ENCODE results near the gene TANC1.

The TANC1 gene

DNA sequence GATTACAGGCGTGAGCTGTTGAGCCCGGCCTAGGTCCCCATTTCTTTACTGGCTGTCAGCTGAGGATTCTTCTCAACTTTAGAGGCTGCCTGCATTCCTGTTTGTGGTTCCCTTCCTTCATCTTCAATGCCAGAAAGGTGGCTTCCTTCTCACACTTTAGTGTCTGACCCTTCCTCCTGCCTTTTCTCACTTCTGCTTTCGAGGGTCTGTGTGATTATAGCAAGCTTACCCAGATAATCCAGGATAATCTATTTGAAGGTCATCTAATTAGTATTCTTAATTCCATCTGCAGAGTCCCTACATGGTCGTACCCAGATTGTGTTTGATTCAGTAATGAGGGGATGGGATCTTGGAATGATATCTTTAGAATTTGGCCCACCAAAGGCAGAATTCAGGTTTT lies 157.4 kb downstream of the TANC1 start:
- no peak overlapping the region for H3K27ac ChIP-seq (ENCODE audit: low read length)
- no peaks in the 10 kb centered on the region for H3K36me3 ChIP-seq (ENCODE audit: control insufficient read depth, low read depth, low read length)
- H3K4me3 ChIP-seq (ENCODE audit: low read length) = no peak overlapping the region
- H3K9me3 ChIP-seq (ENCODE audit: control insufficient read depth, low read depth, low read length) = no peaks in the 10 kb centered on the region
- H3K9ac ChIP-seq (ENCODE audit: low read length) = no peak overlapping the region
- no peaks in the 10 kb centered on the region for H3K27me3 ChIP-seq (ENCODE audit: control insufficient read depth, insufficient read depth, low read length)
- H3K4me1 ChIP-seq (ENCODE audit: control insufficient read depth, low read depth, low read length) = no peaks in the 10 kb centered on the region

- no peak overlapping the region for H3K27ac ChIP-seq (ENCODE audit: low read length)
- no peaks in the 10 kb centered on the region for H3K27me3 ChIP-seq (ENCODE audit: control insufficient read depth, insufficient read depth, low read length)
- H3K4me3 ChIP-seq (ENCODE audit: low read length) = no peak overlapping the region
- no peaks in the 10 kb centered on the region for H3K9me3 ChIP-seq (ENCODE audit: control insufficient read depth, low read depth, low read length)
- peaks cover 1% of the 10 kb centered on the region for H3K4me1 ChIP-seq (ENCODE audit: control insufficient read depth, low read depth, low read length)
- no peaks in the 10 kb centered on the region for H3K36me3 ChIP-seq (ENCODE audit: control insufficient read depth, low read depth, low read length)
- no peak overlapping the region for H3K9ac ChIP-seq (ENCODE audit: low read length)
These were observed 158.1 kb downstream of the TANC1 start for GRCh38 chr2:159126432-159127022.

DNA sequence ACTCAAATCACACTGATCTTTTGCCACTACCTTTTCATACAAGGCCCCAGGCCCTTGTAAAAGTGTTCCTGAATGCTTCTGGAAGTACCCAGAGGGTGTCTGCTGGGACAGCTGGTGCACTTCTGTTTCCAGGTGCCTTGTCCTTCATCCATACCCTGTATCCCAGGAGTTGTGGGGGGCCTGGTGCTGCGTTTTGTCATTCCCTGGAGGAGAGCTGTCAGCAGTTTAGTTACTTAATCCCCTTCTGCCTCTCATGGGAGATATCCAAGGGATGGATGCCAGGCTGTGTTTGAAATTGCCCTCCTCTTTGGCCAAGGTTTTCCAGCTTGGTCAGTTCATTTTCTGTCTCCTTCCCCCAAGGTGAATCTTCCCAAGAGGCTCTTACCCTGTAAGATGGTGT lies 159.8 kb downstream of the TANC1 start:
- no peaks in the 10 kb centered on the region for H3K27me3 ChIP-seq (ENCODE audit: control insufficient read depth, insufficient read depth, low read length)
- H3K4me1 ChIP-seq (ENCODE audit: control insufficient read depth, low read depth, low read length) = peaks cover 5% of the 10 kb centered on the region
- no peak overlapping the region for H3K4me3 ChIP-seq (ENCODE audit: low read length)
- H3K27ac ChIP-seq (ENCODE audit: low read length) = no peak overlapping the region
- H3K9ac ChIP-seq (ENCODE audit: low read length) = no peak overlapping the region
- H3K36me3 ChIP-seq (ENCODE audit: control insufficient read depth, low read depth, low read length) = no peaks in the 10 kb centered on the region
- no peaks in the 10 kb centered on the region for H3K9me3 ChIP-seq (ENCODE audit: control insufficient read depth, low read depth, low read length)

GRCh38 chr2:159129269-159129668 lies 160.8 kb downstream of the TANC1 start:
- Histone ChIP-seq H3K4me1 (ENCODE audit: control insufficient read depth, low read depth, low read length) (peaks cover 5% of the 10 kb centered on the region), H3K4me3 (ENCODE audit: low read length) (no peak overlapping the region), H3K9me3 (ENCODE audit: control insufficient read depth, low read depth, low read length) (no peaks in the 10 kb centered on the region), H3K27ac (ENCODE audit: low read length) (no peak overlapping the region), H3K9ac (ENCODE audit: low read length) (no peak overlapping the region), H3K27me3 (ENCODE audit: control insufficient read depth, insufficient read depth, low read length) (no peaks in the 10 kb centered on the region), H3K36me3 (ENCODE audit: control insufficient read depth, low read depth, low read length) (no peaks in the 10 kb centered on the region)

- peaks cover 5% of the 10 kb centered on the region for H3K4me1 ChIP-seq (ENCODE audit: control insufficient read depth, low read depth, low read length)
These were observed 161.4 kb downstream of the TANC1 start for GRCh38 chr2:159129824-159130223.

GRCh38 chr2:159130302-159130701 lies 161.9 kb downstream of the TANC1 start:
- Histone ChIP-seq H3K4me1 (ENCODE audit: control insufficient read depth, low read depth, low read length) (peaks cover 5% of the 10 kb centered on the region), H3K9ac (ENCODE audit: low read length) (no peak overlapping the region), H3K27me3 (ENCODE audit: control insufficient read depth, insufficient read depth, low read length) (no peaks in the 10 kb centered on the region), H3K4me3 (ENCODE audit: low read length) (no peak overlapping the region), H3K36me3 (ENCODE audit: control insufficient read depth, low read depth, low read length) (no peaks in the 10 kb centered on the region), H3K27ac (ENCODE audit: low read length) (no peak overlapping the region), H3K9me3 (ENCODE audit: control insufficient read depth, low read depth, low read length) (no peaks in the 10 kb centered on the region)

More at GRCh38 chr2:159129824-159130223, 161.4 kb downstream of the TANC1 start:
- Histone ChIP-seq H3K9me3 (ENCODE audit: control insufficient read depth, low read depth, low read length) (no peaks in the 10 kb centered on the region), H3K4me3 (ENCODE audit: low read length) (no peak overlapping the region), H3K27ac (ENCODE audit: low read length) (no peak overlapping the region), H3K27me3 (ENCODE audit: control insufficient read depth, insufficient read depth, low read length) (no peaks in the 10 kb centered on the region), H3K9ac (ENCODE audit: low read length) (no peak overlapping the region), H3K36me3 (ENCODE audit: control insufficient read depth, low read depth, low read length) (no peaks in the 10 kb centered on the region)

- no peak overlapping the region for H3K4me3 ChIP-seq (ENCODE audit: low read length)
- no peaks in the 10 kb centered on the region for H3K9me3 ChIP-seq (ENCODE audit: control insufficient read depth, low read depth, low read length)
- H3K4me1 ChIP-seq (ENCODE audit: control insufficient read depth, low read depth, low read length) = peaks cover 5% of the 10 kb centered on the region
- H3K9ac ChIP-seq (ENCODE audit: low read length) = no peak overlapping the region
- no peak overlapping the region for H3K27ac ChIP-seq (ENCODE audit: low read length)
- no peaks in the 10 kb centered on the region for H3K36me3 ChIP-seq (ENCODE audit: control insufficient read depth, low read depth, low read length)
- no peaks in the 10 kb centered on the region for H3K27me3 ChIP-seq (ENCODE audit: control insufficient read depth, insufficient read depth, low read length)
These were observed 162.9 kb downstream of the TANC1 start for GRCh38 chr2:159131267-159131913.

DNA sequence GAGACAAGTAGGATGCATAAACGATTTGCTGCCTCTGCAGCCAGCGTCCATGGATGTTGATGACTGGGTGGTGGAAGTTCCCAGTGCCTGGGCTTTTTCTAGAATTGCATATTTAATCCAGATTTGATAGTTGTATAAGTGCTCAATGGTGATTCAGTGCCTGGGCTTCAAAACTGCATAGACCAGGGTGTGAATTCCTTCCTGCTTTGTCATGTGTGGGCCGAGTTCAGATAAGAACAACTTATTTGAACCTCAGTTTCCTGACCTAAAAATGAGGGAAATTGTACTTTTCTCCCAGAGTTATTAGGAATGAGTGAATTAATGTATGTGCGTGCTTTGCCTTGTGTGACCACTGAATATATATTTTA lies 163.5 kb downstream of the TANC1 start:
- no peaks in the 10 kb centered on the region for H3K27me3 ChIP-seq (ENCODE audit: control insufficient read depth, insufficient read depth, low read length)
- H3K9me3 ChIP-seq (ENCODE audit: control insufficient read depth, low read depth, low read length) = no peaks in the 10 kb centered on the region
- no peak overlapping the region for H3K9ac ChIP-seq (ENCODE audit: low read length)
- H3K4me1 ChIP-seq (ENCODE audit: control insufficient read depth, low read depth, low read length) = peaks cover 5% of the 10 kb centered on the region
- no peaks in the 10 kb centered on the region for H3K36me3 ChIP-seq (ENCODE audit: control insufficient read depth, low read depth, low read length)
- H3K4me3 ChIP-seq (ENCODE audit: low read length) = no peak overlapping the region
- H3K27ac ChIP-seq (ENCODE audit: low read length) = no peak overlapping the region

GRCh38 chr2:159133797-159134196 lies 165.4 kb downstream of the TANC1 start:
- peaks cover 5% of the 10 kb centered on the region for H3K4me1 ChIP-seq (ENCODE audit: control insufficient read depth, low read depth, low read length)
- H3K27me3 ChIP-seq (ENCODE audit: control insufficient read depth, insufficient read depth, low read length) = no peaks in the 10 kb centered on the region
- no peaks in the 10 kb centered on the region for H3K36me3 ChIP-seq (ENCODE audit: control insufficient read depth, low read depth, low read length)
- no peaks in the 10 kb centered on the region for H3K9me3 ChIP-seq (ENCODE audit: control insufficient read depth, low read depth, low read length)
- no peak overlapping the region for H3K9ac ChIP-seq (ENCODE audit: low read length)
- no peak overlapping the region for H3K27ac ChIP-seq (ENCODE audit: low read length)
- H3K4me3 ChIP-seq (ENCODE audit: low read length) = no peak overlapping the region

- H3K4me1 ChIP-seq (ENCODE audit: control insufficient read depth, low read depth, low read length) = peaks cover 5% of the 10 kb centered on the region
- no peaks in the 10 kb centered on the region for H3K36me3 ChIP-seq (ENCODE audit: control insufficient read depth, low read depth, low read length)
- no peak overlapping the region for H3K27ac ChIP-seq (ENCODE audit: low read length)
- no peaks in the 10 kb centered on the region for H3K27me3 ChIP-seq (ENCODE audit: control insufficient read depth, insufficient read depth, low read length)
- H3K9me3 ChIP-seq (ENCODE audit: control insufficient read depth, low read depth, low read length) = no peaks in the 10 kb centered on the region
- H3K9ac ChIP-seq (ENCODE audit: low read length) = no peak overlapping the region
- H3K4me3 ChIP-seq (ENCODE audit: low read length) = no peak overlapping the region
These were observed 166.5 kb downstream of the TANC1 start for GRCh38 chr2:159134979-159135378.

- H3K4me3 ChIP-seq (ENCODE audit: low read length) = no peak overlapping the region
- no peaks in the 10 kb centered on the region for H3K27me3 ChIP-seq (ENCODE audit: control insufficient read depth, insufficient read depth, low read length)
- no peaks in the 10 kb centered on the region for H3K9me3 ChIP-seq (ENCODE audit: control insufficient read depth, low read depth, low read length)
- H3K27ac ChIP-seq (ENCODE audit: low read length) = no peak overlapping the region
- H3K4me1 ChIP-seq (ENCODE audit: control insufficient read depth, low read depth, low read length) = peaks cover 5% of the 10 kb centered on the region
- H3K9ac ChIP-seq (ENCODE audit: low read length) = no peak overlapping the region
- H3K36me3 ChIP-seq (ENCODE audit: control insufficient read depth, low read depth, low read length) = no peaks in the 10 kb centered on the region
These were observed 168.0 kb downstream of the TANC1 start for GRCh38 chr2:159136391-159136790.

- Histone ChIP-seq H3K4me1 (ENCODE audit: control insufficient read depth, low read depth, low read length) (no peaks in the 10 kb centered on the region), H3K4me3 (ENCODE audit: low read length) (no peak overlapping the region), H3K27me3 (ENCODE audit: control insufficient read depth, insufficient read depth, low read length) (no peaks in the 10 kb centered on the region), H3K9ac (ENCODE audit: low read length) (no peak overlapping the region), H3K27ac (ENCODE audit: low read length) (no peak overlapping the region), H3K36me3 (ENCODE audit: control insufficient read depth, low read depth, low read length) (no peaks in the 10 kb centered on the region), H3K9me3 (ENCODE audit: control insufficient read depth, low read depth, low read length) (no peaks in the 10 kb centered on the region)
These were observed 169.2 kb downstream of the TANC1 start for GRCh38 chr2:159137511-159138241.

All from iPS-18a (cell line).